Endothelial cell of umbilical vein (primary cell): Measurements from ENCODE around the gene CSRP1. TPM values are rescaled to one million over a fixed set of nuclear protein-coding genes. Genes with fewer than 3 reads are reported as not detected.

Source experiments
- BruUV-seq: library from RNA; stranded (reverse); fragments of 400-500 nt; replicated peaks from 2 replicates; lab custom pipeline; 2021; lab: Mats Ljungman, UMichigan
- CTCF ChIA-PET: fragments of 300-600, 350-600 bp; sonication (Branson Sonifier 250); formaldehyde crosslinking; loops from one replicate; lab custom pipeline; 2021; ENCODE audit warnings: antibody characterized with exemption, inconsistent platforms; lab: Charles Lee
- POLR2A ChIA-PET: fragments of 300-600, 350-600 bp; sonication (Branson Sonifier 250); formaldehyde crosslinking; loops from one replicate; lab custom pipeline; 2021; ENCODE audit warnings: antibody characterized with exemption, inconsistent platforms; lab: Charles Lee
- DNase-seq: peaks from one replicate; pipeline ENCODE4 v3.0.0-alpha.2; 2011; ENCODE audit warnings: low read depth, low spot score
- FAIRE-seq: peaks from 2 replicates; lab custom pipeline; 2011; peaks lifted over from hg19 to GRCh38; lab: Jason Lieb, UNC
- H2AFZ ChIP-seq: 2 replicates; pipeline ENCODE4 v1.6.0; 2012; ENCODE audit warnings: low read depth, low read length, control low read depth, inconsistent platforms
- H3K27ac ChIP-seq: 2 replicates; pipeline ENCODE4 v1.5.1; 2011; ENCODE audit warnings: low read depth, mild to moderate bottlenecking, control low read depth, low read length, moderate library complexity; ENCODE audit not compliant: insufficient read depth
- H3K27me3 ChIP-seq, 2 experiments: 2 replicates each; pipeline versions ENCODE4 v1.6.0 to v1.6.1; 2011; ENCODE audit warnings: low read length in 2 of 2, mixed read lengths in 1 of 2; ENCODE audit not compliant: control insufficient read depth in 2 of 2, insufficient read depth in 2 of 2
- H3K36me3 ChIP-seq, 2 experiments: 2 replicates in 1 of 2; 3 replicates in 1 of 2; pipeline ENCODE4 v1.5.1; 2011; ENCODE audit warnings: low read length in 2 of 2, mild to moderate bottlenecking in 1 of 2, moderate library complexity in 1 of 2; ENCODE audit not compliant: control insufficient read depth in 2 of 2, insufficient read depth in 2 of 2; ENCODE audit errors: extremely low read depth in 1 of 2
- H3K4me1 ChIP-seq: 3 replicates; pipeline ENCODE4 v1.5.1; 2011; ENCODE audit warnings: mild to moderate bottlenecking, low read length; ENCODE audit not compliant: control insufficient read depth, insufficient read depth; ENCODE audit errors: extremely low read depth
- H3K4me2 ChIP-seq: 2 replicates; pipeline ENCODE4 v1.6.1; 2011; ENCODE audit warnings: low read length, control low read depth, mixed read lengths; ENCODE audit not compliant: insufficient read depth
- H3K4me3 ChIP-seq, 3 experiments: fragments of 200-600 bp in 1 of 3; sonication (generic), shearing (Covaris generic) in 1 of 3; replicated peaks in 1 of 3; 2 replicates each; pipeline ENCODE4 v1.5.1; 2011 to 2016; ENCODE audit warnings: control low read depth in 3 of 3, low read length in 3 of 3, mild to moderate bottlenecking in 2 of 3, inconsistent platforms in 1 of 3, low read depth in 1 of 3, moderate library complexity in 1 of 3; ENCODE audit not compliant: insufficient read depth in 1 of 3
- H3K79me2 ChIP-seq: 2 replicates; pipeline ENCODE4 v1.6.0; 2012; ENCODE audit warnings: low read length, inconsistent platforms; ENCODE audit not compliant: control insufficient read depth, insufficient read depth
- H3K9ac ChIP-seq: replicated peaks from 2 replicates; pipeline ENCODE3; 2011; ENCODE audit warnings: low read length, control low read depth; ENCODE audit not compliant: insufficient read depth; ENCODE audit errors: extremely low read depth
- H3K9me1 ChIP-seq: replicated peaks from 3 replicates; pipeline ENCODE4 v1.6.0; 2011; ENCODE audit warnings: mild to moderate bottlenecking, low read length; ENCODE audit not compliant: control insufficient read depth, insufficient read depth; ENCODE audit errors: extremely low read depth
- H3K9me3 ChIP-seq: replicated peaks from 2 replicates; pipeline ENCODE4 v1.5.1; 2012; ENCODE audit warnings: low read length, inconsistent platforms; ENCODE audit not compliant: control insufficient read depth, insufficient read depth
- H4K20me1 ChIP-seq: replicated peaks from 2 replicates; pipeline ENCODE3; 2011; ENCODE audit warnings: mild to moderate bottlenecking, low read length; ENCODE audit not compliant: control insufficient read depth, insufficient read depth; ENCODE audit errors: extremely low read depth
- EZH2 ChIP-seq: IDR thresholded peaks from 2 replicates; pipeline ENCODE4 v1.6.1; 2012; ENCODE audit warnings: borderline replicate concordance, low read depth, mild to moderate bottlenecking, moderate library complexity, low read length, inconsistent platforms; ENCODE audit not compliant: severe bottlenecking
- FOS ChIP-seq: IDR thresholded peaks from 2 replicates; pipeline ENCODE4 v1.6.1; 2011; ENCODE audit warnings: mild to moderate bottlenecking, low read length, moderate library complexity, borderline replicate concordance; ENCODE audit not compliant: insufficient read depth
- GATA2 ChIP-seq: IDR thresholded peaks from 2 replicates; pipeline ENCODE4 v1.7.0; 2011; ENCODE audit warnings: low read depth, mild to moderate bottlenecking, moderate library complexity, mixed read lengths, low read length; ENCODE audit not compliant: insufficient read length, insufficient read depth
- JUN ChIP-seq: IDR thresholded peaks from 2 replicates; pipeline ENCODE4 v1.6.1; 2011; ENCODE audit warnings: borderline replicate concordance, low read depth; ENCODE audit not compliant: insufficient read length, insufficient read depth
- MYC ChIP-seq: IDR thresholded peaks from one replicate; pipeline ENCODE4 v1.6.1; 2011; ENCODE audit warnings: mild to moderate bottlenecking, low read depth, low read length
- POLR2A ChIP-seq: IDR thresholded peaks from 2 replicates; pipeline ENCODE4 v1.6.1; 2012; ENCODE audit warnings: low read depth, mild to moderate bottlenecking, control low read depth, low read length
- POLR2AphosphoS5 ChIP-seq: IDR thresholded peaks from 2 replicates; pipeline ENCODE4 v1.6.1; 2012; ENCODE audit warnings: low read depth, mild to moderate bottlenecking, control low read depth, low read length, moderate library complexity; ENCODE audit not compliant: insufficient read depth
- dilution Hi-C: fragments of 300-500 bp; cut with MboI; formaldehyde crosslinking; loops from one replicate; pipeline ENCODE4 v1.15.0; 2019; ENCODE audit warnings: low sequenced_read_pairs; ENCODE audit not compliant: extremely low pct_ligation_motif_present
- intact Hi-C: fragments of 100-400 bp; cut with micrococcal nuclease; formaldehyde crosslinking; loops from one replicate; pipeline ENCODE4 v1.10.0; 2022
- polyA plus RNA-seq, 4 experiments: library from polyadenylated mRNA; depleted of rRNA in 3 of 4; stranded (reverse) in 3 of 4; unstranded in 1 of 4; fragments of >200 nt; gene quantifications; 2 replicates each; pipeline versions ENCODE4 v1.2.1 to v1.2.3, GENCODE V29; 2011 to 2012; ENCODE audit warnings: missing spikeins in 1 of 4
- total RNA-seq: library from RNA; stranded (reverse); gene quantifications from 2 replicates; pipeline ENCODE4 v1.2.3, GENCODE V29; 2021
- TF ChIP-seq, protein P1 (sequence below): IDR thresholded peaks from 2 replicates; pipeline ENCODE4 v1.6.1; 2011; ENCODE audit not compliant: insufficient read depth, insufficient read length
- TF ChIP-seq, protein P2 (sequence below), 2 donors: IDR thresholded peaks; 1 replicate in 1 of 2; 2 replicates in 1 of 2; pipeline ENCODE4 v1.5.1; 2011; ENCODE audit warnings: low read length in 2 of 2, mild to moderate bottlenecking in 2 of 2, moderate library complexity in 2 of 2, control low read depth in 1 of 2, inconsistent platforms in 1 of 2, low read depth in 1 of 2; ENCODE audit not compliant: insufficient read depth in 1 of 2; ENCODE audit errors: extremely low read depth in 1 of 2

CSRP1 gene
- total and polyA plus RNA-seq, 2 donors (not counting 3 experiments of a cell fraction or from before 2014, with no cell fraction given), result 393 to 510 TPM

DNA sequence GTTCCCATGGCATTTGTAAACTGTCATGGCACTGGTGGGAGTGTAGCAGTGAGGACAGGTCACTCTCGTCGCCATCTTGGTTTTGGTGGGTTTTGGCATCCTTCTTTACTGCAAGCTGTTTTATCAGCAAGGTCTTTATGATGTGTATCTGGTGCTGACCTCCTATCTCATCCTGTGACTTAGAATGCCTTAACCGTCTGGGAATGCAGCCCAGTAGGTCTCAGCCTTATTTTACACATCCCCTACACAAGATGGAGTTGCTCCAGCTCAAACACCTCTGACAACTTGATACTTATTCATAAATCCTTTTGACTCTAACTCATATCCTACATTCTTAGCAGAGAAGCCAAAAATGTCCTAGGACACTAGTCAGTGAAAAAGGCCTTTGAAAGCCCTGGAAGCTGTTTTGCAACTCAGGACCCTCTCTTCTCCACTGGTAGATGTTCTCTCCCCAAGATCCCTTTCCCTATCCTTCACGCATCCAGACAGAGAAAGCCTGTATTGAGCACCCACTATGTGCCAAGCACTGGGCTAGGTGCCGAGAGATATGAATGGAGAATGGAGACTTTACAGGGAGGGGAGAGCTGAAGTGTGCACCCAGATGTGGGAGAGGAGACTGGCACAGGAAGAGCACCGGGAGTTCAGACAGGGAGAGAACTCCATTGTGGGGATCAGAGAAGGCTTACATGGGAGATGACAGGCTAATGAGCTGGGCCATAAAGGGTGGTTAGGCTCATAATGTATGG is 6.7 kb upstream of the CSRP1 start:
- H3K9ac ChIP-seq, result no peak overlapping the region
- ChIA-PET CTCF (interaction anchor here (0.6 to 26.3 kb wide), 48 partner anchors 8 to 370 kb away, joined by 3 to 1317 read pairs (median 4); partner anchors contain the start of genes NAV1, PHLDA3 and TNNT2), POLR2A (interaction anchor here (1.0 kb wide), 2 partner anchors 23 to 32 kb away, joined by 4 to 5 read pairs; no protein-coding TSS in a partner anchor)
- no peaks in the 10 kb centered on the region for H3K36me3 ChIP-seq
- no peak overlapping the region for H3K4me3 ChIP-seq
- TF ChIP-seq, protein P1, sequence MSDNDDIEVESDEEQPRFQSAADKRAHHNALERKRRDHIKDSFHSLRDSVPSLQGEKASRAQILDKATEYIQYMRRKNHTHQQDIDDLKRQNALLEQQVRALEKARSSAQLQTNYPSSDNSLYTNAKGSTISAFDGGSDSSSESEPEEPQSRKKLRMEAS, result no peak
- no peak for TF ChIP-seq POLR2A
- no peak for TF ChIP-seq EZH2
- TF ChIP-seq MYC, result no peak
- TF ChIP-seq JUN, result no peak
- TF ChIP-seq GATA2, result no peak
- TF ChIP-seq, protein P2, sequence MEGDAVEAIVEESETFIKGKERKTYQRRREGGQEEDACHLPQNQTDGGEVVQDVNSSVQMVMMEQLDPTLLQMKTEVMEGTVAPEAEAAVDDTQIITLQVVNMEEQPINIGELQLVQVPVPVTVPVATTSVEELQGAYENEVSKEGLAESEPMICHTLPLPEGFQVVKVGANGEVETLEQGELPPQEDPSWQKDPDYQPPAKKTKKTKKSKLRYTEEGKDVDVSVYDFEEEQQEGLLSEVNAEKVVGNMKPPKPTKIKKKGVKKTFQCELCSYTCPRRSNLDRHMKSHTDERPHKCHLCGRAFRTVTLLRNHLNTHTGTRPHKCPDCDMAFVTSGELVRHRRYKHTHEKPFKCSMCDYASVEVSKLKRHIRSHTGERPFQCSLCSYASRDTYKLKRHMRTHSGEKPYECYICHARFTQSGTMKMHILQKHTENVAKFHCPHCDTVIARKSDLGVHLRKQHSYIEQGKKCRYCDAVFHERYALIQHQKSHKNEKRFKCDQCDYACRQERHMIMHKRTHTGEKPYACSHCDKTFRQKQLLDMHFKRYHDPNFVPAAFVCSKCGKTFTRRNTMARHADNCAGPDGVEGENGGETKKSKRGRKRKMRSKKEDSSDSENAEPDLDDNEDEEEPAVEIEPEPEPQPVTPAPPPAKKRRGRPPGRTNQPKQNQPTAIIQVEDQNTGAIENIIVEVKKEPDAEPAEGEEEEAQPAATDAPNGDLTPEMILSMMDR (IDR thresholded peaks at IDR 0.05; ENCODE audit: extremely low read depth in 1 of 2, insufficient read depth in 1 of 2, low read depth in 1 of 2, low read length in 2 of 2), result no peak
- TF ChIP-seq FOS, result no peak
- TF ChIP-seq POLR2AphosphoS5, result no peak
- DNase-seq (no peak), FAIRE-seq (no peak)
- H3K4me1 ChIP-seq, result peaks cover 13% of the 10 kb centered on the region
- H3K9me3 ChIP-seq, result no peaks in the 10 kb centered on the region
- H2AFZ ChIP-seq, result no peak overlapping the region
- H3K9me1 ChIP-seq, result no peaks in the 10 kb centered on the region
- intact Hi-C loops (loop anchor here (1.0 kb wide), 4 partner anchors 31 to 128 kb away; no protein-coding TSS in a partner anchor), dilution Hi-C loops (no loop called here)
- no peaks in the 10 kb centered on the region for H3K27me3 ChIP-seq
- H3K79me2 ChIP-seq, result no peaks in the 10 kb centered on the region
- H3K27ac ChIP-seq, result no peak overlapping the region
- BruUV-seq, result no TSS peak
- no peak overlapping the region for H3K4me2 ChIP-seq
- no peaks in the 10 kb centered on the region for H4K20me1 ChIP-seq
